GM12878 (cell line): ENCODE data around the gene BACE2. TPM values are rescaled to one million over a fixed set of nuclear protein-coding genes. Genes with fewer than 3 reads are reported as not detected.

Experiments used
- BACH1 ChIP-seq: fragments of 450-650 bp; IDR thresholded peaks from 2 replicates; pipeline ENCODE4 v1.6.1; 2017; ENCODE audit warnings: mild to moderate bottlenecking, borderline replicate concordance
- HDGF ChIP-seq: fragments of 450-650 bp; IDR thresholded peaks from 2 replicates; pipeline ENCODE4 v1.6.1; 2016; ENCODE audit warnings: antibody characterized with exemption
- ZBED1 ChIP-seq: IDR thresholded peaks from 2 replicates; pipeline ENCODE4 v1.6.1; 2016; ENCODE audit warnings: borderline replicate concordance
- ZNF622 ChIP-seq: fragments of 450-650 bp; IDR thresholded peaks from 2 replicates; pipeline ENCODE4 v1.6.1; 2017; ENCODE audit warnings: mild to moderate bottlenecking, inconsistent platforms
- polyA plus RNA-seq, 11 experiments: library from polyadenylated mRNA; depleted of rRNA in 4 of 11; unstranded in 6 of 11; stranded (reverse) in 5 of 11; fragments of >200 nt; fragmentation: Nextera tagmentation in 4 of 11; fragmentation: Illumina TruSeq in 1 of 11; extraction: Ambion mirVana in 4 of 11; extraction: Trizol in 1 of 11; gene quantifications; 1 replicate in 1 of 11; 2 replicates in 10 of 11; pipeline versions ENCODE4 v1.2.1 to v1.2.3, GENCODE V29; 2011 to 2016; ENCODE audit warnings: inconsistent platforms in 2 of 11, missing spikeins in 2 of 11, low read depth in 1 of 11
- total RNA-seq, 4 experiments: library from RNA; depleted of rRNA in 3 of 4; stranded (reverse); fragments of >200 nt in 3 of 4; fragmentation: Illumina TruSeq in 1 of 4; extraction: Trizol in 1 of 4; gene quantifications; 2 replicates each; pipeline versions ENCODE4 v1.2.1 to v1.2.3, GENCODE V29; 2013 to 2021
- TF ChIP-seq, protein P1 (sequence below): fragments of 450-650 bp; IDR thresholded peaks from 2 replicates; pipeline ENCODE4 v1.6.1; 2016; ENCODE audit warnings: mild to moderate bottlenecking, moderate library complexity, borderline replicate concordance
- TF ChIP-seq, protein P2 (sequence below): fragments of 450-650 bp; formaldehyde crosslinking; IDR thresholded peaks from 2 replicates; pipeline ENCODE4 v1.5.0; 2022; ENCODE audit warnings: mild to moderate bottlenecking, missing genetic modification characterization

BACE2 gene
- total and polyA plus RNA-seq, 10 of the 15 experiments (the other 5 are each of a cell fraction or from before 2014, with no cell fraction given): 0.04 to 0.69 (median 0.18) TPM; not detected in 5

GRCh38 chr21:41295721-41296254 lies 127.8 kb downstream of the BACE2 start (continued):
- TF ChIP-seq, protein P1, sequence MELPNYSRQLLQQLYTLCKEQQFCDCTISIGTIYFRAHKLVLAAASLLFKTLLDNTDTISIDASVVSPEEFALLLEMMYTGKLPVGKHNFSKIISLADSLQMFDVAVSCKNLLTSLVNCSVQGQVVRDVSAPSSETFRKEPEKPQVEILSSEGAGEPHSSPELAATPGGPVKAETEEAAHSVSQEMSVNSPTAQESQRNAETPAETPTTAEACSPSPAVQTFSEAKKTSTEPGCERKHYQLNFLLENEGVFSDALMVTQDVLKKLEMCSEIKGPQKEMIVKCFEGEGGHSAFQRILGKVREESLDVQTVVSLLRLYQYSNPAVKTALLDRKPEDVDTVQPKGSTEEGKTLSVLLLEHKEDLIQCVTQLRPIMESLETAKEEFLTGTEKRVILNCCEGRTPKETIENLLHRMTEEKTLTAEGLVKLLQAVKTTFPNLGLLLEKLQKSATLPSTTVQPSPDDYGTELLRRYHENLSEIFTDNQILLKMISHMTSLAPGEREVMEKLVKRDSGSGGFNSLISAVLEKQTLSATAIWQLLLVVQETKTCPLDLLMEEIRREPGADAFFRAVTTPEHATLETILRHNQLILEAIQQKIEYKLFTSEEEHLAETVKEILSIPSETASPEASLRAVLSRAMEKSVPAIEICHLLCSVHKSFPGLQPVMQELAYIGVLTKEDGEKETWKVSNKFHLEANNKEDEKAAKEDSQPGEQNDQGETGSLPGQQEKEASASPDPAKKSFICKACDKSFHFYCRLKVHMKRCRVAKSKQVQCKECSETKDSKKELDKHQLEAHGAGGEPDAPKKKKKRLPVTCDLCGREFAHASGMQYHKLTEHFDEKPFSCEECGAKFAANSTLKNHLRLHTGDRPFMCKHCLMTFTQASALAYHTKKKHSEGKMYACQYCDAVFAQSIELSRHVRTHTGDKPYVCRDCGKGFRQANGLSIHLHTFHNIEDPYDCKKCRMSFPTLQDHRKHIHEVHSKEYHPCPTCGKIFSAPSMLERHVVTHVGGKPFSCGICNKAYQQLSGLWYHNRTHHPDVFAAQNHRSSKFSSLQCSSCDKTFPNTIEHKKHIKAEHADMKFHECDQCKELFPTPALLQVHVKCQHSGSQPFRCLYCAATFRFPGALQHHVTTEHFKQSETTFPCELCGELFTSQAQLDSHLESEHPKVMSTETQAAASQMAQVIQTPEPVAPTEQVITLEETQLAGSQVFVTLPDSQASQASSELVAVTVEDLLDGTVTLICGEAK: no peak
- no peak for TF ChIP-seq BACH1
- TF ChIP-seq, protein P2, sequence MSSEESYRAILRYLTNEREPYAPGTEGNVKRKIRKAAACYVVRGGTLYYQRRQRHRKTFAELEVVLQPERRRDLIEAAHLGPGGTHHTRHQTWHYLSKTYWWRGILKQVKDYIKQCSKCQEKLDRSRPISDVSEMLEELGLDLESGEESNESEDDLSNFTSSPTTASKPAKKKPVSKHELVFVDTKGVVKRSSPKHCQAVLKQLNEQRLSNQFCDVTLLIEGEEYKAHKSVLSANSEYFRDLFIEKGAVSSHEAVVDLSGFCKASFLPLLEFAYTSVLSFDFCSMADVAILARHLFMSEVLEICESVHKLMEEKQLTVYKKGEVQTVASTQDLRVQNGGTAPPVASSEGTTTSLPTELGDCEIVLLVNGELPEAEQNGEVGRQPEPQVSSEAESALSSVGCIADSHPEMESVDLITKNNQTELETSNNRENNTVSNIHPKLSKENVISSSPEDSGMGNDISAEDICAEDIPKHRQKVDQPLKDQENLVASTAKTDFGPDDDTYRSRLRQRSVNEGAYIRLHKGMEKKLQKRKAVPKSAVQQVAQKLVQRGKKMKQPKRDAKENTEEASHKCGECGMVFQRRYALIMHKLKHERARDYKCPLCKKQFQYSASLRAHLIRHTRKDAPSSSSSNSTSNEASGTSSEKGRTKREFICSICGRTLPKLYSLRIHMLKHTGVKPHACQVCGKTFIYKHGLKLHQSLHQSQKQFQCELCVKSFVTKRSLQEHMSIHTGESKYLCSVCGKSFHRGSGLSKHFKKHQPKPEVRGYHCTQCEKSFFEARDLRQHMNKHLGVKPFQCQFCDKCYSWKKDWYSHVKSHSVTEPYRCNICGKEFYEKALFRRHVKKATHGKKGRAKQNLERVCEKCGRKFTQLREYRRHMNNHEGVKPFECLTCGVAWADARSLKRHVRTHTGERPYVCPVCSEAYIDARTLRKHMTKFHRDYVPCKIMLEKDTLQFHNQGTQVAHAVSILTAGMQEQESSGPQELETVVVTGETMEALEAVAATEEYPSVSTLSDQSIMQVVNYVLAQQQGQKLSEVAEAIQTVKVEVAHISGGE (CRISPR knock-in tag): no peak
- no peak for TF ChIP-seq HDGF
- TF ChIP-seq ZBED1: no peak
- no peak for TF ChIP-seq ZNF622
